ENCODE data around the gene CD19.

DNA sequence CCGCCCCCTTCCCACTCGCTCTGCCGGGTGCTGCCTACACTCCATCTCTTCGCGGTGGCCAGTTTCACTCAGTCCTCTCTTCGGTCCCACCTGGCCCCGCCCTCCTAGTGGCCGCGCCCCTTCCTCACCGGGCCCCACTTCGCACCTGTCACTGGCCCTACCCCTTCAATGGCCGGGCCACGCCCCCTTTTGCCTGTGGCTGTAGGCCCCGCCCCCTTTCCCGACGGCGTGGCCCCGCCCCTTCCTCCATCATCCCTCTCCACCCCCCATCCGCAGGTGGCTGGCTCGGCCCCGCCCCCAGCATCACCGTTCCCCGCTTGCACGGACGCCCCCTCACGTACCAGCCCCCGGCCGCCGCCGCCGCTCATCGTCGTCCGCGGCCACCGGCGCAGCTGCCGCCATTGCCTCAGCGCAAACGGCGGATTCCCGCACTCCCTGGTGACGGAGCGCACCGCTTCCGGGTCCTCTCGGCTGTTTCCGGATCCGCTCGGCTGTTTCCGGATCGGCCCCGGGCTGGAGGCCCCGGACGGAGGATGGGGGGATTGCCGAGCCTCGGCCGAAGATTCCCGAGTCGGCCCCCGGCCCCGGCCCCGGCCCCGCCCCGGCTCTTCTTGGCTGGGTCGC, 6.9 kb upstream of the CD19 start, which contains the start of gene RABEP2:
- TF ChIP-seq, protein P1, sequence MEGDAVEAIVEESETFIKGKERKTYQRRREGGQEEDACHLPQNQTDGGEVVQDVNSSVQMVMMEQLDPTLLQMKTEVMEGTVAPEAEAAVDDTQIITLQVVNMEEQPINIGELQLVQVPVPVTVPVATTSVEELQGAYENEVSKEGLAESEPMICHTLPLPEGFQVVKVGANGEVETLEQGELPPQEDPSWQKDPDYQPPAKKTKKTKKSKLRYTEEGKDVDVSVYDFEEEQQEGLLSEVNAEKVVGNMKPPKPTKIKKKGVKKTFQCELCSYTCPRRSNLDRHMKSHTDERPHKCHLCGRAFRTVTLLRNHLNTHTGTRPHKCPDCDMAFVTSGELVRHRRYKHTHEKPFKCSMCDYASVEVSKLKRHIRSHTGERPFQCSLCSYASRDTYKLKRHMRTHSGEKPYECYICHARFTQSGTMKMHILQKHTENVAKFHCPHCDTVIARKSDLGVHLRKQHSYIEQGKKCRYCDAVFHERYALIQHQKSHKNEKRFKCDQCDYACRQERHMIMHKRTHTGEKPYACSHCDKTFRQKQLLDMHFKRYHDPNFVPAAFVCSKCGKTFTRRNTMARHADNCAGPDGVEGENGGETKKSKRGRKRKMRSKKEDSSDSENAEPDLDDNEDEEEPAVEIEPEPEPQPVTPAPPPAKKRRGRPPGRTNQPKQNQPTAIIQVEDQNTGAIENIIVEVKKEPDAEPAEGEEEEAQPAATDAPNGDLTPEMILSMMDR (optimal IDR thresholded peaks at IDR 0.05 in 1 of 3, IDR thresholded peaks at IDR 0.05 in 1 of 3, conservative IDR thresholded peaks at IDR 0.05 in 1 of 3; ENCODE audit: extremely low read depth in 1 of 3, insufficient read depth in 2 of 3, low read length in 3 of 3), result no peak
- no peak for TF ChIP-seq EZH2 (IDR thresholded peaks at IDR 0.05; ENCODE audit: low read length)
